Stimulated activated CD8-positive, alpha-beta memory T cell treated with anti-CD3 and anti-CD28 coated beads, Interleukin-7, amount 100 ng/mL, for 4 hours (primary cell): ENCODE measurements around the gene GPR15LG.
"Not testable (repeated sequence)": the region's sequence is repeated elsewhere in the genome, so short reads cannot be mapped to it uniquely, and the experiment has no call there.

ENCODE experiments used
- DNase-seq, 2 donors: peaks; one replicate each; pipeline ENCODE4 v3.0.0-alpha.2; 2020; ENCODE audit warnings: low read depth in 2 of 2

The GPR15LG gene

GRCh38 chr10:84173501-84173929 lies at the start of gene GPR15LG:
GPR15LG (plus strand) TSS chr10:84173801; CDS start chr10:84173852, 51 bp downstream.
- DNase-seq = no peak

- DNase-seq = not testable (repeated sequence)
These were observed 47.5 kb upstream of the GPR15LG start for GRCh38 chr10:84125910-84126784.

GRCh38 chr10:84126785-84127167 lies 46.8 kb upstream of the GPR15LG start:
- no peak for DNase-seq

- DNase-seq = no peak
These were observed 37.8 kb upstream of the GPR15LG start for GRCh38 chr10:84135836-84136235.

GRCh38 chr10:84137811-84138210 lies 35.8 kb upstream of the GPR15LG start:
- no peak for DNase-seq

GRCh38 chr10:84138478-84139125 lies 35.0 kb upstream of the GPR15LG start:
- DNase-seq = peak; percentile 29 to 52

DNA sequence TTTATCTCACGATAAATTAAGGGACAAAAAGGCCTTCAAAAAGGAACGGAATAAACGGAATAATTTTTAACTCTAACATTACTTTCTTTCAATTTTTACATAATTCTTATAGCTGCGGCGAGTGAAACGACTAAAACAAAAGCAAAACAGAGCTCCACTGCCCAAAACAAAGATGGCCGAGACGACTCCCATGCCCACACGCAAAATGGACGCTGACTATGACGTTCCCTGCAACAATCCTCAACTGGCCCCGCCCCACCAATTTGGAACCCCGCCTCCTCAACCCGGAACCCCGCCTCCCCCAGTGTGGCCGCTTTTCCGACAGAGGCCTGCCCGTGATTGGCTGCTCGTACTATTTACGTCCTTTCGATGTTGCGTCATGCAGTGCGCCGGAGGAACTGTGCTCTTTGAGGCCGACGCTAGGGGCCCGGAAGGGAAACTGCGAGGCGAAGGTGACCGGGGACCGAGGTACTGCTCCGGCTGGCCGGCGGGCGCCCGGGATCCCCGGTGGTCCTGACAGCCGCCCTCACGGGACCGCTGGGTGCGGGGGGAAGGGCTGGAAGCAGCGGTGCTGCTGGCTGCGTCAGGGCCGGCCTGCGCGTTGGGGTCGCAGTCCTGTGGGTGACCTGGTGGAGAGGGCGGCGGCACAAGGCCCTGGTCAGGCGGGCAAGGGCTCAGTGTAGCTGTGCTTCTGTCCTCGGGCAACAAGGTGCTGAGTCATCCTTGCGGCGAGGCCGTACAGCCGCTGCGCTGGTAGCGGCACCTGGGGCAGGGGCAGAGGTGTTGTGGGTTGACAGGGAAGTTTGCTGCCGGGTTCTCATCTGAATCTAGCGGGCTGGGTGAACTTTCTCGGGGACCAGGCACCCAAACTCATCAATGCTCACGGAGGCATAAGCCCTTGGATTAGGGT lies 34.2 kb upstream of the GPR15LG start, which contains the start of gene GHITM:
TSS of gene GHITM (plus strand) at position 384 of the 910 bp plus-strand sequence. CDS start 1,992 bp downstream, outside the sequence.
- DNase-seq = peak; percentile 96 to 99

DNA sequence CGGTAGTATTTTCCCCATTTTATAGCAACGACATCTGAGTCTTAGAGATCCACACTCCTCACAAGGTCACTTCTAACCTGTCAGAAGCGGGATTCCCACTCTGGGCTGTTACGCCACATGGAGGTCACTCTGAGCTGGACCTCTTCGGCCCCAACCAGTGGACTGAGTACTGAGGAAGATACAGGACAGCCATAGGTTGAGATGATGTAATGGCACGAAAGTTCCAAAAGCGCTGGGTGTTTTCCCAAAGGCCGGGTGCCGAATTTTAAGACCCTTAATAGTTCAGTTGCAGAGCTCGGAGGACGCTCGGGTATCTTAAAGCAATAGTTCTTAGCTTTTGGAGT lies 33.6 kb upstream of the GPR15LG start:
- no peak for DNase-seq

DNA sequence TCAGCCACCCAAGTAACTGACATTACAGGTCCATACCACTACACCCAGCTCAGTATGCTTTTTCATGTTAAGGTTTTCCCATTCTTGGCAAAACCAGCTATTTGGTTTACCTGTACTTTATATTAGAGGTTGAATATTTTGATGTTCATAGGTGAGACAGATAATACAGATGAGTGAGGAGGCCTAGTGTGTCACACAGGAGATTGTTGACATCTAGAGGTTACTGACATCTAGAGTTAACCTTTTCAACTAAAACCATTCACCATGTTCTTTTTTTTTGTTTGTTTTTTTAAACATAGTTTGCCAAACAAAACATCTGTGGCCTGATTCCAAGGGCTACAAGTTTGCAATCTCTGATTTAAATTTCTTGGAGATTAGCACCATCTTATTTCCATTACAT lies 26.3 kb upstream of the GPR15LG start:
- no peak for DNase-seq

- not testable (repeated sequence) for DNase-seq
These were observed 25.5 kb upstream of the GPR15LG start for GRCh38 chr10:84148006-84148597.

GRCh38 chr10:84149854-84150253 lies 23.7 kb upstream of the GPR15LG start:
- no peak for DNase-seq

DNA sequence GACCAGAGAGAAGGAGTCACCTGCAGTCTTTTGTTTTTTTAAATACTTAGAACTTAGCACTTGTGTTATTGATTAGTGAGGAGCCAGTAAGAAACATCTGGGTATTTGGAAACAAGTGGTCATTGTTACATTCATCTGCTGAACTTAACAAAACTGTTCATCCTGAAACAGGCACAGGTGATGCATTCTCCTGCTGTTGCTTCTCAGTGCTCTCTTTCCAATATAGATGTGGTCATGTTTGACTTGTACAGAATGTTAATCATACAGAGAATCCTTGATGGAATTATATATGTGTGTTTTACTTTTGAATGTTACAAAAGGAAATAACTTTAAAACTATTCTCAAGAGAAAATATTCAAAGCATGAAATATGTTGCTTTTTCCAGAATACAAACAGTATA lies 20.8 kb upstream of the GPR15LG start:
- no peak for DNase-seq

DNA sequence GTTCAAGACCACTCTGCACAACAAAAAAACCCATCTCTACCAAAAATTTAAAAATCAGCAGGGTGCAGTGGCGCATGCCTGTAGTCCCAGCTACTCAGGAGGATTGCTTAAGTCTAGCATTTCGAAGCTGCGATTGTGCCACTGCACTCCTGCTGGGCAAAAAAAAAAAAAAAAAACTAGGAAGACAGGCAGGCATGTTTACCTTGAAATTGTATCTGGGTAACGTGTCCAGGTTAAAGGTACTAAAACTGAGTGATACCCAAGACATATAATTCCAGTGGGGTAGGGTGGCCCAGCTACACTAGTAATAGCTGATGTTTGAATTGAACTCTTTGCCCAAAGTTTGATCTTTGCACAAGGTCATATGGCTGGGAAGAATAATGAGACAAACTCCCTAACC lies 18.1 kb upstream of the GPR15LG start:
- no peak for DNase-seq

- DNase-seq = no peak
These were observed 17.6 kb upstream of the GPR15LG start for GRCh38 chr10:84156009-84156408.

DNA sequence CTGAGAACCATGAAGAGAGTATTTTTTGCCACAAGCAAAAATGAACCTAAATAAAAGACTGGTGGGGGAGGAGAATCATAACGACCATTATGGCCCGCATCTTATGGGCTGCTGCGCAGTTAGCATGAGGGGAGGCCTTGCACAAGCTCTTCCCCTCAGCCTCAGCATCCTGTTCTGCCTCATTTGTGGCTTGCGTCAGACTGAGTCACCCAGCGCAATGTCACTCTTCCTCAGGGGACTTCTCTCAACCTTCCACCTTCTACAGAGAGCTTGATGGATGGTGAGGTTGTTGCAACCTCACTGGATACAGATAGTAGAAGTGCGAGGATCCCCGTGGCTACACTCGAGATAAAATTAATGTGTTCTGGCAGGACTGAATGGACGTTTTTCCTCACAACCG lies 16.8 kb upstream of the GPR15LG start:
- peak; percentile 34 to 54 for DNase-seq

- no peak for DNase-seq
These were observed 15.5 kb upstream of the GPR15LG start for GRCh38 chr10:84158061-84158460.

GRCh38 chr10:84158550-84158949 lies 15.1 kb upstream of the GPR15LG start:
- no peak for DNase-seq

DNA sequence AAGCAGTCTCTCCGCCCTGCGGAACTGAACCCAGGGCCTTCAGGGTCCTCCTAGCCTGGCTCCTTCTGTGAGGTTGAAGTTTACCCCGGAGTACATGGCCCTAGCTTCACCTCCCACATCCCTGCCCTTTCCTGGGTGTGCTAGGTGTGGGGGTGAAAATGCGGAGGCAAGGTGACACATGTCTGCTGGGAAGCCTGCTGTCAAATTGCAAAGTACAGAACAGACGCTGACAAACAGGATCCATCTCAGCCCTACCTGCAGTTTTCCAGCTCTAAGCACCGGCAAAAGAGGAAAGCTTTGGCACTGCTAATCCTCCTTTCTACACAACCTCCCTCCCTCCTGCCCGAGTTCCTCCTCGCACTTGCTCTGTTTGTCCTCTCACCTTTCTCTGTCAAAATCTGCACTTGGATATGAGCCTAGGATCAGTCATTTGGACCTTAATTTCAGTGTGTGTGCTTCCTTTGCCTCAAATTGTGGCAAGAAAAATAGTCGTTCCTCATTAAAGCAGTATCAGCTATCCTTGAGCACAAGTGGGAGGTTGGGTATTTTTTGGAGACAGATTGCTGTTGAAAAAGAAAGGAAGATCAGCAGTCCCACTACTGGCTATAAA lies 14.4 kb upstream of the GPR15LG start:
- no peak for DNase-seq

DNA sequence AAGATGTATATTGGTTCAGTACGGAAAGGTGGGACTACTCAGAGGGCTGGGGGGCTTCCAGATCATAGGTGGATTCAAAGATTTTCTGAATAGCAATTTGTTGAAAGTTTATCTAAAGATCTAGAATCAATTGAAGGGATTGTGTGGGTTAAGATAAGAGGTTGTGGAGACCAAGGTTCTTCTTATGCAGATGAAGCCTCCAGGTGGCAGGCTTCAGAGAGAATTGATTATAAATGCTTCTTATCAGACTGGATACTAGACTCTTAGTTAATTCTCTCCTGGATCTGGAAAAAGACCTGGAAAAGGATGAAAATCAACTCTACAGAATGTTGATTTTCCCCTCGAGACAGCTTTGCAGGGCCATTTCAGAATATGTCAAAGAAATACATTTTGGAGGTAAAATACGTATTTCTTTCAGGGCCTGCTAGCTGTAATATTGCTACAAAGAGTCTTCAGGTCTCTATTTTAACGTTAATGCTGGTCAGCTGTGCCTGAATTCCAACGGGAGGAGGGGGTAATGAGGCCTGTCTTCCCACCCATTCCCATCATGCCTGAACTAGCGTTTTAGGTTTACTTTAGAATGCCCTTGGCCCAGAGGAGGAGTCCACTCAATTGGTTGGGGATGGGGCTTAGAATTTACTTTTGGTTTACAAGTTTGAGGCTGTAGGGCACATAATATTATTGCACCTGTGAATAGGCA lies 12.8 kb upstream of the GPR15LG start:
- DNase-seq = no peak

DNA sequence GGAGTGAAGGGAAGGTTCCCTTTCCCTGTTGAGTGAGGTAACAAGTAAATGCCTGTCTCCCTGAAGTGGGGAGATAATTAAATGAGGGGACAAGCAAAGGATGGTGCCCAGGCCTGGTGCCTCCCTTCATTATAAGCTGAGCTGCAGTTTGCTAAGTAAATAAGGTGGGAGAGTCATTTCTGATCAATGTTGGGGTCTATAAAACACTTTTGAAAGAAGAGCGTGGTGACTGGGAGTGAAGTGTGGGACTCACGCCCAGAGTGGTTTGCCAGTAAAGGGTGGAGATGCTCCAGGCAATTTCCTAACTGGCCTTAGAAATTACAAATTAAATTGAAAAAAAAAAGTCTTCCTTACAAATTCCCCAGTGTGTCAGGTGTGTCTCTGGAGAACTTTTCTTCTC lies 9.6 kb upstream of the GPR15LG start:
- DNase-seq = no peak

DNA sequence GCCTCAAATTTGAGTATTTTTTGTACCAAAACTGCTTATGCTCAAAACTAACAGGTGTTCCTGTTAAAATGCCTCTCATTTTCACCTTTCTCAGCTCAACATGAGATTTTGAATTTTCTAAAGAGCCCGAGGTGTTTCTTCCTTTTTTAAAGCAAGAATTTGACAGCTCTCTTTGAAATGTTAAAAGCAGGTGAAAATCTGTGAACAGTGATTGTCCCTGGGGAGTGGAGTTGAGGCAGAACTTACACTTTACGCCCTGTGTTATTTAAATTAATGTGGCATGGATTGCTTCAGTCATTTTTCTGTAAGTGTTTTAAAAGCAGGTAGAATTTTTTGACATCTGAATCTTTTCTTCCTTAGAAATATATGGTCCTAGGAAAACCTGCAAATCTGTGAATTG lies 9.2 kb upstream of the GPR15LG start:
- DNase-seq = no peak
